Stimulated activated CD4-positive, alpha-beta T cell treated with anti-CD3 and anti-CD28 coated beads, Interleukin-2, amount 100 ng/mL, for 24 hours (primary cell): ENCODE data around the gene STX7.

Source experiments
- DNase-seq, 2 donors: peaks; one replicate each; pipeline ENCODE4 v3.0.0-alpha.2; 2020

Gene STX7

GRCh38 chr6:132506869-132507808, 5.8 kb downstream of the STX7 start:
- no peak for DNase-seq

GRCh38 chr6:132506461-132506860, 6.5 kb downstream of the STX7 start:
- no peak for DNase-seq

GRCh38 chr6:132505158-132505557, 7.8 kb downstream of the STX7 start:
- DNase-seq: no peak

- no peak for DNase-seq
Observed at GRCh38 chr6:132504757-132505156, 8.2 kb downstream of the STX7 start.

GRCh38 chr6:132499757-132500156, 13.2 kb downstream of the STX7 start:
- no peak for DNase-seq

GRCh38 chr6:132498638-132499037, 14.3 kb downstream of the STX7 start:
- DNase-seq: no peak

- no peak for DNase-seq
Observed at GRCh38 chr6:132496519-132497180, 16.3 kb downstream of the STX7 start.

- no peak for DNase-seq
Observed at GRCh38 chr6:132495604-132496079, 17.3 kb downstream of the STX7 start.

- no peak for DNase-seq
Observed at GRCh38 chr6:132494954-132495353, 18.0 kb downstream of the STX7 start.

- no peak for DNase-seq
Observed at GRCh38 chr6:132491881-132492280, 21.0 kb downstream of the STX7 start.

- peak in 1 of 2 donors; percentile 6 for DNase-seq
Observed at GRCh38 chr6:132491303-132491702, 21.6 kb downstream of the STX7 start.

- DNase-seq: no peak
Observed at GRCh38 chr6:132490478-132491204, 22.3 kb downstream of the STX7 start.

- DNase-seq: no peak
Observed at GRCh38 chr6:132490024-132490423, 22.9 kb downstream of the STX7 start.

GRCh38 chr6:132489376-132489775, 23.5 kb downstream of the STX7 start:
- no peak for DNase-seq

GRCh38 chr6:132487762-132488161, 25.2 kb downstream of the STX7 start:
- no peak for DNase-seq

GRCh38 chr6:132484680-132485018, 28.3 kb downstream of the STX7 start:
- DNase-seq: no peak

- peak; percentile 23 to 52 for DNase-seq
Observed at GRCh38 chr6:132483779-132484679, 28.9 kb downstream of the STX7 start.

GRCh38 chr6:132482581-132482980, 30.3 kb downstream of the STX7 start:
- no peak for DNase-seq

- DNase-seq: no peak
Observed at GRCh38 chr6:132481189-132481588, 31.7 kb downstream of the STX7 start.

GRCh38 chr6:132479131-132479530, 33.8 kb downstream of the STX7 start:
- no peak for DNase-seq

- no peak for DNase-seq
Observed at GRCh38 chr6:132478674-132479073, 34.2 kb downstream of the STX7 start.

- DNase-seq: no peak
Observed at GRCh38 chr6:132478266-132478665, 34.6 kb downstream of the STX7 start.
